HEK293 (cell line): Measurements from ENCODE around the gene TTC34.

Experiments used
- CTCF ChIA-PET: fragments of 350-600 bp; formaldehyde crosslinking; extraction: SDS; loops from one replicate; lab custom pipeline; 2021; ENCODE audit warnings: antibody characterized with exemption; lab: Yijun Ruan, JAX
- POLR2A ChIA-PET: fragments of 300-600 bp; formaldehyde crosslinking; extraction: SDS; loops from one replicate; lab custom pipeline; 2020; ENCODE audit warnings: antibody characterized with exemption, inconsistent platforms; lab: Yijun Ruan, JAX
- H3K27ac ChIP-seq: fragments of 200-500 bp; sonication (Bioruptor generic); 2 replicates; pipeline ENCODE4 v1.5.1; 2014; ENCODE audit warnings: low read depth, low read length, control low read depth, inconsistent platforms; ENCODE audit errors: extremely low read depth
- H3K36me3 ChIP-seq, 2 experiments: fragments of 200-500 bp in 1 of 2; sonication (Bioruptor generic) in 1 of 2; 1 replicate in 1 of 2; 2 replicates in 1 of 2; pipeline ENCODE4 v1.5.1; 2014 to 2017; ENCODE audit warnings: inconsistent platforms in 2 of 2, low read length in 2 of 2; ENCODE audit not compliant: control insufficient read depth in 2 of 2, insufficient read depth in 1 of 2
- H3K4me1 ChIP-seq: fragments of 200-500 bp; sonication (Bioruptor generic); 2 replicates; pipeline ENCODE4 v1.5.1; 2014; ENCODE audit warnings: mild to moderate bottlenecking, low read length, inconsistent platforms; ENCODE audit not compliant: control insufficient read depth, insufficient read depth
- H3K4me3 ChIP-seq: 2 replicates; pipeline ENCODE4 v1.5.1; 2011; ENCODE audit warnings: low read depth, mild to moderate bottlenecking, control low read depth, low read length, moderate library complexity
- H3K9me3 ChIP-seq: fragments of 200-500 bp; sonication (Bioruptor generic); 2 replicates; pipeline ENCODE4 v1.5.1; 2014; ENCODE audit warnings: low read depth, low read length, inconsistent platforms; ENCODE audit not compliant: control insufficient read depth, insufficient read depth
- GLIS1 ChIP-seq: fragments of 450-650 bp; formaldehyde crosslinking; IDR thresholded peaks from 2 replicates; pipeline ENCODE4 v1.5.1; 2016; ENCODE audit warnings: missing biosample characterization, missing genetic modification characterization
- KLF1 ChIP-seq: fragments of 450-650 bp; formaldehyde crosslinking; IDR thresholded peaks from 2 replicates; pipeline ENCODE4 v1.5.1; 2016; ENCODE audit warnings: missing biosample characterization, missing genetic modification characterization
- SP2 ChIP-seq: fragments of 450-650 bp; formaldehyde crosslinking; IDR thresholded peaks from 2 replicates; pipeline ENCODE4 v1.5.1; 2016; ENCODE audit warnings: missing biosample characterization, missing genetic modification characterization
- YY2 ChIP-seq: fragments of 450-650 bp; formaldehyde crosslinking; IDR thresholded peaks from 2 replicates; pipeline ENCODE4 v1.5.1; 2016; ENCODE audit warnings: missing biosample characterization, missing genetic modification characterization
- ZBTB48 ChIP-seq: fragments of 450-650 bp; formaldehyde crosslinking; IDR thresholded peaks from 2 replicates; pipeline ENCODE4 v1.5.1; 2016; ENCODE audit warnings: missing biosample characterization, missing genetic modification characterization
- ZBTB8A ChIP-seq: fragments of 450-650 bp; formaldehyde crosslinking; IDR thresholded peaks from 2 replicates; pipeline ENCODE4 v1.5.1; 2016; ENCODE audit warnings: missing biosample characterization, missing genetic modification characterization
- ZIC2 ChIP-seq: fragments of 450-650 bp; formaldehyde crosslinking; IDR thresholded peaks from 2 replicates; pipeline ENCODE4 v1.5.1; 2016; ENCODE audit warnings: missing biosample characterization, missing genetic modification characterization
- ZNF121 ChIP-seq: fragments of 450-650 bp; formaldehyde crosslinking; IDR thresholded peaks from 2 replicates; pipeline ENCODE4 v1.5.1; 2016; ENCODE audit warnings: missing biosample characterization, missing genetic modification characterization
- ZNF155 ChIP-seq: fragments of 450-650 bp; formaldehyde crosslinking; IDR thresholded peaks from 2 replicates; pipeline ENCODE4 v1.5.1; 2016; ENCODE audit warnings: missing biosample characterization, missing genetic modification characterization
- ZNF202 ChIP-seq: fragments of 450-650 bp; formaldehyde crosslinking; IDR thresholded peaks from 2 replicates; pipeline ENCODE4 v1.5.1; 2016; ENCODE audit warnings: missing biosample characterization, missing genetic modification characterization, borderline replicate concordance
- ZNF24 ChIP-seq: fragments of 450-650 bp; formaldehyde crosslinking; IDR thresholded peaks from 2 replicates; pipeline ENCODE4 v1.5.1; 2016; ENCODE audit warnings: missing biosample characterization, missing genetic modification characterization
- ZNF292 ChIP-seq: fragments of 450-650 bp; formaldehyde crosslinking; IDR thresholded peaks from 2 replicates; pipeline ENCODE4 v1.5.1; 2016; ENCODE audit warnings: low read depth, missing biosample characterization, missing genetic modification characterization, borderline replicate concordance
- ZNF350 ChIP-seq: fragments of 450-650 bp; formaldehyde crosslinking; IDR thresholded peaks from 2 replicates; pipeline ENCODE4 v1.5.0; 2017; ENCODE audit warnings: missing biosample characterization, mild to moderate bottlenecking, missing genetic modification characterization
- ZNF394 ChIP-seq: fragments of 450-650 bp; formaldehyde crosslinking; IDR thresholded peaks from 2 replicates; pipeline ENCODE4 v1.5.1; 2016; ENCODE audit warnings: missing biosample characterization, missing genetic modification characterization, mild to moderate bottlenecking, moderate library complexity, borderline replicate concordance
- ZNF510 ChIP-seq: fragments of 450-650 bp; formaldehyde crosslinking; IDR thresholded peaks from 2 replicates; pipeline ENCODE4 v1.5.1; 2018; ENCODE audit warnings: mild to moderate bottlenecking, missing genetic modification characterization, missing biosample characterization; ENCODE audit not compliant: insufficient replicate concordance
- ZNF677 ChIP-seq: fragments of 450-650 bp; IDR thresholded peaks from 2 replicates; pipeline ENCODE4 v1.5.0; 2018; ENCODE audit warnings: missing biosample characterization, mild to moderate bottlenecking, missing genetic modification characterization, moderate library complexity
- ZNF768 ChIP-seq: fragments of 450-650 bp; formaldehyde crosslinking; IDR thresholded peaks from 2 replicates; pipeline ENCODE4 v1.5.1; 2018; ENCODE audit warnings: missing biosample characterization, mild to moderate bottlenecking, missing genetic modification characterization
- ZNF830 ChIP-seq: fragments of 450-650 bp; IDR thresholded peaks from 2 replicates; pipeline ENCODE4 v1.5.0; 2018; ENCODE audit warnings: missing biosample characterization, missing genetic modification characterization, low read depth, mild to moderate bottlenecking, moderate library complexity
- TF ChIP-seq, protein P1 (sequence below): IDR thresholded peaks from 2 replicates; pipeline ENCODE4 v1.6.1; 2011; ENCODE audit warnings: mild to moderate bottlenecking, low read depth, low read length, borderline replicate concordance
- TF ChIP-seq, protein P2 (sequence below): fragments of 450-650 bp; formaldehyde crosslinking; IDR thresholded peaks from 2 replicates; pipeline ENCODE4 v1.5.1; 2016; ENCODE audit warnings: missing biosample characterization, missing genetic modification characterization
- TF ChIP-seq, protein P3 (sequence below): fragments of 450-650 bp; formaldehyde crosslinking; IDR thresholded peaks from 2 replicates; pipeline ENCODE4 v1.5.1; 2016; ENCODE audit warnings: missing biosample characterization, missing genetic modification characterization
- TF ChIP-seq, protein P4 (sequence below): fragments of 450-650 bp; formaldehyde crosslinking; IDR thresholded peaks from 2 replicates; pipeline ENCODE4 v1.5.1; 2016; ENCODE audit warnings: missing biosample characterization, missing genetic modification characterization

The TTC34 gene

DNA sequence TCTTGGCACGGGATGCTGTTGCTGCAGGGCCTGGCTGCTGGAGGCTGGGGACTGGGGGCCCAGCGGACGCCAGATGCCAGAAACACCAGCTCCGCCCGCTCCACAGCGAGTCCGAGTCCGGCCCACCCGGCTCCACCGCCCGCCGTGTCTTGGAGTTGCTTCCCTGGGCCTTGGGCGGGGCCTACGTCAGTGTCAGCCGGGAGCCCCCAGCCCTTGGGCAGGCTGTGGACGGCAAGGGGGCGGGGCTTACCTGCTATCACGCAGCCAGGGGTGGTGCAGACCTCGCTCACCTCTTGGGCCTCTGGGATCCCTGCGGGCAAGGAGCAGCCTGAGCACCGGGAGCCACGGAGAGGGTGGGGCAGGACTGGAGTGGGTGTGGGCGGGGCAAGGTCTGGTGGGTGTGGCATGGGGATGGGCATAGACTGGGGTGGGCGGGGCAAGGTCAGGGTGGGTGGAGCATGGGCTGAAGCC, 190.4 kb downstream of the TTC34 start (continued):
- TF ChIP-seq YY2 (tag by site-specific recombination) = no peak
- TF ChIP-seq, protein P1, sequence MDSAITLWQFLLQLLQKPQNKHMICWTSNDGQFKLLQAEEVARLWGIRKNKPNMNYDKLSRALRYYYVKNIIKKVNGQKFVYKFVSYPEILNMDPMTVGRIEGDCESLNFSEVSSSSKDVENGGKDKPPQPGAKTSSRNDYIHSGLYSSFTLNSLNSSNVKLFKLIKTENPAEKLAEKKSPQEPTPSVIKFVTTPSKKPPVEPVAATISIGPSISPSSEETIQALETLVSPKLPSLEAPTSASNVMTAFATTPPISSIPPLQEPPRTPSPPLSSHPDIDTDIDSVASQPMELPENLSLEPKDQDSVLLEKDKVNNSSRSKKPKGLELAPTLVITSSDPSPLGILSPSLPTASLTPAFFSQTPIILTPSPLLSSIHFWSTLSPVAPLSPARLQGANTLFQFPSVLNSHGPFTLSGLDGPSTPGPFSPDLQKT = no peak
- TF ChIP-seq KLF1 (tag by site-specific recombination) = peak; percentile 97
- no peak for TF ChIP-seq ZBTB8A (tag by site-specific recombination)
- no peak for TF ChIP-seq ZNF350 (tag by site-specific recombination)
- TF ChIP-seq ZNF394 (tag by site-specific recombination) = no peak
- no peak for TF ChIP-seq ZNF292 (tag by site-specific recombination)
- TF ChIP-seq SP2 = peak; percentile 47
- TF ChIP-seq ZNF768 (tag by site-specific recombination) = no peak
- TF ChIP-seq ZNF202 (tag by site-specific recombination) = no peak
- TF ChIP-seq, protein P2, sequence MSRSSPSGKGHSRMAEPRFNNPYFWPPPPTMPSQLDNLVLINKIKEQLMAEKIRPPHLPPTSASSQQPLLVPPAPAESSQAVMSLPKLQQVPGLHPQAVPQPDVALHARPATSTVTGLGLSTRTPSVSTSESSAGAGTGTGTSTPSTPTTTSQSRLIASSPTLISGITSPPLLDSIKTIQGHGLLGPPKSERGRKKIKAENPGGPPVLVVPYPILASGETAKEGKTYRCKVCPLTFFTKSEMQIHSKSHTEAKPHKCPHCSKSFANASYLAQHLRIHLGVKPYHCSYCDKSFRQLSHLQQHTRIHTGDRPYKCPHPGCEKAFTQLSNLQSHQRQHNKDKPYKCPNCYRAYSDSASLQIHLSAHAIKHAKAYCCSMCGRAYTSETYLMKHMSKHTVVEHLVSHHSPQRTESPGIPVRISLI = no peak
- TF ChIP-seq ZBTB48 (tag by site-specific recombination) = no peak
- TF ChIP-seq ZNF830 (tag by site-specific recombination) = no peak
- no peak for TF ChIP-seq ZNF510 (tag by site-specific recombination)
- no peak for TF ChIP-seq ZNF155 (tag by site-specific recombination)
- no peak for TF ChIP-seq ZNF24 (tag by site-specific recombination)
- TF ChIP-seq, protein P3, sequence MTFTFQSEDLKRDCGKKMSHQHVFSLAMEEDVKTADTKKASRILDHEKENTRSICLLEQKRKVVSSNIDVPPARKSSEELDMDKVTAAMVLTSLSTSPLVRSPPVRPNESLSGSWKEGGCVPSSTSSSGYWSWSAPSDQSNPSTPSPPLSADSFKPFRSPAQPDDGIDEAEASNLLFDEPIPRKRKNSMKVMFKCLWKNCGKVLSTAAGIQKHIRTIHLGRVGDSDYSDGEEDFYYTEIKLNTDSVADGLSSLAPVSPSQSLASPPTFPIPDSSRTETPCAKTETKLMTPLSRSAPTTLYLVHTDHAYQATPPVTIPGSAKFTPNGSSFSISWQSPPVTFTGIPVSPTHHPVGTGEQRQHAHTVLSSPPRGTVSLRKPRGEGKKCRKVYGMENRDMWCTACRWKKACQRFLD = no peak
- TF ChIP-seq, protein P4, sequence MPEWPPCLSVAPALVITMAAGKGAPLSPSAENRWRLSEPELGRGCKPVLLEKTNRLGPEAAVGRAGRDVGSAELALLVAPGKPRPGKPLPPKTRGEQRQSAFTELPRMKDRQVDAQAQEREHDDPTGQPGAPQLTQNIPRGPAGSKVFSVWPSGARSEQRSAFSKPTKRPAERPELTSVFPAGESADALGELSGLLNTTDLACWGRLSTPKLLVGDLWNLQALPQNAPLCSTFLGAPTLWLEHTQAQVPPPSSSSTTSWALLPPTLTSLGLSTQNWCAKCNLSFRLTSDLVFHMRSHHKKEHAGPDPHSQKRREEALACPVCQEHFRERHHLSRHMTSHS (tag by site-specific recombination) = no peak

DNA sequence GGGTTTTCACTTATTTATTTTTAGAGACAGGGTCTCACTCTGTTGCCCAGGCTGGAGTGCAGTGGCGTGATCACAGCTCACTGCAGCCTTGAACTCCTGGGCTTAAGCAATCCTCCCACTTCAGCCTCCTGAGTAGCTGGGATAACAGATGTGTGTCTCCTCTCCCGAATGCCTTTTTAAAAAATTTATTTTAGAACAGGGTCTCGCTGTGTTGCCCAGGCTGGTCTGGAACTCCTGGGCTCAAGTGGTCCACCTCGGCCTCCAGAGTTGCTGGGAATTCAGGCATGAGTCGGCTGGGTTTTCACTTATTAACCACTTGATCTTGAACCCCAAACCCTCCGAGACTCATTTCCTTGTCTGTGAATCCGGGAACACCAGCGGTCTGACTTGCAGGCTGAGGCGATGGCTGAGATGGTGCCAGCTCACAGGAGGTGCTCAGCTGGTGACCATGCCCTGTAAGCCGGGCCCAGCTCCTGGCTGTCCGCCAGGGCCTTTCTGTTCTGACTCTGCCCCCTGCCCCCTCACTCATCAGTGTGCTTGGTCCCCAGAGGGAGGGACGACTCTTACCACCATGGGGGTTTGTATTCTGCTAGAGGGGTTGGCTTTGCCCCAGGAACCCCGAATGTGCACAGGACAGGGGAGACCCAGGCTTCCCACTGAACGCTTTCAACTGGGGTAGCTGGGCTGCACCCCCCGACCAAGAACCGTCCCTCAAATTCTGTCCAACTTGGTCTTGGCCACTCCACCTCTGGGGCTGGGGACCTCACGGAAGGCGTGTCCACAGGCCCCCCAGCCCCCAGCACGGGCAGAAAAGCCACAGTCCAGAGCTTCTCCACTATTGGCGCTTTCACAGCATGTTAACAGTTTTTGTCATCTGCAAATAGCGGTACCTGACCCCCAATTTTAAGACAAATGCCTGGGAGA, 191.2 kb downstream of the TTC34 start:
- H3K4me1 ChIP-seq = no peaks in the 10 kb centered on the region
- no peaks in the 10 kb centered on the region for H3K9me3 ChIP-seq
- CTCF ChIA-PET = no interaction called here
- peak; percentile 72 for TF ChIP-seq ZIC2
- TF ChIP-seq ZNF121 (tag by site-specific recombination) = peak; percentile 74
- TF ChIP-seq GLIS1 (tag by site-specific recombination) = peak; percentile 47; the same call in 1 of the 2 replicates
- no peak for TF ChIP-seq ZNF677 (tag by site-specific recombination)
- no peaks in the 10 kb centered on the region for H3K36me3 ChIP-seq
- no peak overlapping the region for H3K4me3 ChIP-seq
- H3K27ac ChIP-seq = no peak overlapping the region
- POLR2A ChIA-PET = no interaction called here
